HL-60/S4 treated with phorbol 12-myristate 13-acetate at 8.2 ng/mL for 4 days and 3 days (cell line): ENCODE results near the gene NGEF.
"Not testable (repeated sequence)": the region's sequence is repeated elsewhere in the genome, so short reads cannot be mapped to it uniquely, and the experiment has no call there.

Experiments
- in situ Hi-C: fragments of 300-500 bp; cut with MboI; formaldehyde crosslinking; loops from 2 replicates; pipeline ENCODE4 v1.15.0; 2022; ENCODE audit warnings: low sequenced_read_pairs

The NGEF gene

GRCh38 chr2:232852081-232852480 is 161.0 kb downstream of the NGEF start:
- in situ Hi-C loops = not testable (repeated sequence)

DNA sequence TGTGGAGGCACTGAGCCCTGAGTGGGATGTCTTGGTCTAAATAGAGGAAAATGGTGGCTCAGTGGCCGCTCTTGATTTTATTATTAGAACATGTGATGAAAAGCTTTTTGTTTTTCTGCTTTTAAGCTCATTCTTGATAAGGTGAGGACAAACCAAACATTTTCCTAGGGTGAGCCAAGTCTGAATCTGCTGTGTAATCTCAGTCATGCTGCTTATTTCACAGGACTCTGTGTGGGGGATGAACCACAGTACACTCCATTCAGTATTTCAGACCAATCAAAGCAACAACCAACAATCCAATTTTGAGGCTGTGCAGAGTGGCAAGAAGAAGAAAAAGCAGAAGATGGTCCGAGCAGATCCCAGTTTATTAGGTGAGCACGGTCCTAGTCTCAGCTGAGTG is 163.0 kb downstream of the NGEF start:
- in situ Hi-C loops = no loop called here

DNA sequence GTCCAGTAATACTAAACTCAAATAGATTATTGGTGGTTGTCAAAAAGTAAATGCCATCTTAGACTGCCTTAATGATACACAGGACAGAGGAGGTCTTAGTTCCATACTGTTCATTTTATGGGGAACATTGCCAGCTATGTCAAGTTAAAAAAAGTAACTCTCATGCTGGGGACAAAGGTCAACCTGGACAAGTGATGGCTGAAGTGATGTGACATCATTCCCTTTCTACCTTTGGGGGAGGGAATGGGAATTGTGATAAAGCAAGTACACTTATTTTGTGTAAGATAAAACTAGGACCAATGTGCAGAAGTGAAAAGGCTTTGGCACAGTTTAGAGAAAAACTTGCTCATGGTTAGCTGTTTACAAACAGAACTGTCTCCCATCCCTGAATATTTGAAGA is 167.0 kb downstream of the NGEF start:
- in situ Hi-C loops = no loop called here

DNA sequence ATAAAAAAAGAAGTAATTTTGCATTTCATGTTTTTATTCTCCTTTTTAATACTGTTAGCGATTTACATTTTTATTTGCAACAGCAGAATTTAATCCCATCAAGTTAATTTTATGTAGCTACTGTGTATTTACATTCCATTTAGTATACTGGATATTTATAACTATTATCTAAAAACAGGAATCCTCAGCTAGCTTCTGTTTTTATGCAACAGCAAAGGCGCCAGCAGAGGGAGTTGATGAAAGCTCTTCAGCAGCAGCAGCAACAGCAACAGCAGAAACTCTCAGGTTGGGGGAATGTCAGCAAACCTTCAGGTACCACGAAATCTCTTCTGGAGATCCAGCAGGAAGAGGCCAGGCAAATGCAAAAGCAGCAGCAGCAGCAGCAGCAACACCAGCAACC is 169.2 kb downstream of the NGEF start:
- in situ Hi-C loops = no loop called here

DNA sequence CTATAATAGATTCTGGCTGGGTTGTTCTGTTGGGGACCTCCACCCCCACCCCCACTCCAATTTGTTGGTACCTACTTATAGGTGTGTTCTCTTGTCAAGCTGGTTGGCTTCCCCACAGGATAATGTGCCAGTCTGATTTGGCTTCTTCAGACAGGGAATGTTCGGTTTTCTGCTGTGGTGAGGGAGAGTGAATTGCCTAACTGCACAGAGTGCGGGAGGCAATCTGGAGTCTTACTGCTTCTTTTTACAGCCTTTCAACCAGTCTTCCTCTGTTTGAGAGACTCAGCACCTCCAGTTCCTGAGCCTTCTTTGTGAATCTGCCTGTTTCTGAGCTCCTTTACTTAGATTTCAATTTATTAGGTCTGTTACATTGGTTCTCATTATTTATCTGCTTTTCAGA is 170.4 kb downstream of the NGEF start:
- in situ Hi-C loops = no loop called here

DNA sequence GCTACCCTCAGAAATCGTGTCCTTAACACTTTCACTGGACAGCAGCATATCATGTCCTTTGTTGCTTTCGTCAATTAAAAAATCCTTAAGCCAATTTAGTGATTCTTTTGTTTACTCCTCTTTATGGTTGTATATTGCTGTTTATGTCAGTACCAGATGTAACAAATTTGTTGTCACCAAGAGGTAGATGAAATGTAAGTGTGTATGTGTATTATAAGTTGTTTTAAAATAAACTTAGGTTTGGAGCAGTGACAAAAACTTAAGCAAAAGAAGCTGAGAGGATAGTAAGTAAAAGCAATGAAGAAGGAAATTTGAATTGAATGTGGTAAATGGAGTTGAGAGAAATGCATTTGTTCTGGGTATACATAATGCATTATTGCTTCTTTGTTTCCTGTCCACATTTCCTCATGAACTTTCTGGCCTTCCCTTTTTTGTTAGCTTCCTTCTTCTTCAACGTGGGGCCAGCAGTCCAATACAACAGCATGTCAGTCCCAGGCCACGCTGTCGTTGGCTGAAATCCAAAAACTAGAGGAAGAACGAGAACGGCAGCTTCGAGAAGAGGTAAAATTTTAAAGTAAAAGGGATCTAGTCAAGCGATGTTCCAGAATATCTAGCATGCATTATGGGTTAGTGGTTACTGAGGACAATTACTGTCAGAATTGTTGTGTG is 173.5 kb downstream of the NGEF start:
- in situ Hi-C loops = no loop called here

GRCh38 chr2:232838406-232838874 is 174.6 kb downstream of the NGEF start:
- in situ Hi-C loops = no loop called here

- in situ Hi-C loops = no loop called here
Observed at GRCh38 chr2:232836934-232837333, 176.1 kb downstream of the NGEF start.

DNA sequence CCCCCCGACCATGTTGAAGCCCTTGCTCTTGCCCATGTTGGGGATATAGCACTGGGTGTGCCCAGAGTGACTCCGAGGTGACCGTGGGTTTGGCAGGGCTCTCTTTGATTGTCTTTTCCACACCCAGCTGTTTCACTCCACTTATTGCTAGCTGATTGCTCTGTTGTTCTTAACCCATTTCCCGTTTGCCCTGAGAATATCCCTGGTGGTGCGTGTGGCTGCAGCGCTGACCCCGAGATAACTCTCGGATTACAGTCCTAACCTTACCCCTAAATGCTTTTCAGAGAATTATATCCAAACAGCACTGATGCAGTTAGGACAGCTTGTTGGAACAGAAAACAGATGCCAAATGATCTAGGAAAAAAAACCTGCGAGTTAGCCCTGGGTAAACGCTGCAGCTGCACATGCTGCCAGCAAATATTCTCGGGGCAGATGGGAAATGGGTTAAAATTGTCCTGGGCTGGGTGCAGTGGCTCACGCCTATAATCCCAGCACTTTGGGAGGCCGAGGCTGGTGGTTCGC is 177.3 kb downstream of the NGEF start:
- in situ Hi-C loops = no loop called here

DNA sequence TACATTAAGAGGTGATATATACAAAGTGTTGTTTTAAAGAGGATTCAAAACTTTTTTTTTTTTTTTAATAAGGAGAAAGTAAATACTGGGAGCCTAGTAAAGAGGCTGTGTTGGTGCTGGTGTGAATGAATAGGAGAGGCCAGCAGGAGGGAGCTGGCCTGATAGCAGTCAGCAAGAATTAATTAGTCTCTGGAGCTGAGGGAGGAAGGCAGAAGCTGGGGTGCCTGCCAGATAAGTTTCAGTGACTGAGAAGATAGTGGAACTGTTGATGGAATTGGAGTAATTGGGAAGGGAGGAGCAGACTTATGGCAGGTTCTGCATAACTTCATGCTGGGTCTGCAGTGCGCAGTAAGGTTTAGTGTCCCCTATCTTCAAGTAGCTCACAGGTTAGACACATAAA is 179.2 kb downstream of the NGEF start:
- in situ Hi-C loops = no loop called here

GRCh38 chr2:232831496-232831895 is 181.6 kb downstream of the NGEF start:
- in situ Hi-C loops = no loop called here

GRCh38 chr2:232829988-232830387 is 183.1 kb downstream of the NGEF start:
- in situ Hi-C loops = no loop called here
